Measurements from ENCODE around the gene DPP10.

DPP10 gene

DNA sequence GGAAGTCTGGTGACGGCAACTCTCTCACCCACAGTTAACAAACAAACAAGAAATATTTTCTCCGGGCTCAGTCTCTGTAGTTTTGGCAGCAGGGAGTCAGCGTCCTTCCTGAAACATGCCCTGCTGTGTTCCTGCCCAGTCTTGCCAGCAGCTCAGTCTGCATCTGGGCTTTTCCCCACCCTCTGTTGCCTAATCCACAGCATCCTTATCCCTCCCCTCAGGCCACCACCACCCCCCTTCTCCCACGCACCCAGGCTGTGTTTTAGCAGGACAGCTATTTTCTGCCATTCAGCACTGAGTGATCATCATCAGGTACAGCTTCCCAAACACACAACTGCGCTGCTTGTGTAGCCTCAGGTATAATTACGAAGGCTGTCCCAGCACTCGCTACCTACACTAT lies 168.2 kb downstream of the DPP10 start:
- DNase-seq = no peak

DNA sequence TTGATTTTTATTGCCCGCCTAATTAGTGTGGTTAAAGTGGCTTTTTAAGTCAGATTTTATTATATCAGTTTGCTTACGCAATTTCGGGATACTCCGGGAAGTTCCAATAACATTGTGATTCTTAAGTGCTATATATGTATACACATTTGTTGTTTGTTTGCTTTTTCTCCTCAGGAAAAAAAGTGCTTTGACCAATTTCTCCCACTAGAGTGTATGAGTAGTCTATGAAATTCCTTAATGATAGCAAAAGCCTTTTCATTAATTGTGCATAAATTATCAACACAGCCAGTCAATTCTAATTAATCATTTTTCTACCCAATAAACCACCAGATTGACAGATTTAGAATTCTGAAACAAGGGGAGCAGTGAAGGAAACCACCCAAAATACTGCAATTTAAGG lies 172.2 kb downstream of the DPP10 start:
- no peak for DNase-seq

DNA sequence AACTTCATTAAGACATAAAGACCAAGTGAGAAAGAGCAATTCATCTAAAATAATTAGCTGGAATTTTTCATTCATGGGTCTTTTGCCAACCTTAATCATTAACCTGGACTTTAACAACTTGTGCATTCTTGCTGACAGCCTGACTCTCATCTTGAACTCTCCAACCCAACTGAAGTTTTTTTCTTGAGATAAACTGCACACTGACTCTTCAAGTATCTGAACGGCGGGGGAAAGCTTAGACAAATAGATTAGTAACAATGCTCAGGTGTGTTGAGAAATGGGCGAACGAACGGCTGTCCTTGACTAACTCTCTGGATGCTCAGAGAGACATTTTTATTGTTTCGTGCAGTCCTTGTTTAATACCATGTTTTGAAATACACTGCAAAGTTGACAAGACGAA lies 186.0 kb downstream of the DPP10 start:
- no peak for DNase-seq

DNA sequence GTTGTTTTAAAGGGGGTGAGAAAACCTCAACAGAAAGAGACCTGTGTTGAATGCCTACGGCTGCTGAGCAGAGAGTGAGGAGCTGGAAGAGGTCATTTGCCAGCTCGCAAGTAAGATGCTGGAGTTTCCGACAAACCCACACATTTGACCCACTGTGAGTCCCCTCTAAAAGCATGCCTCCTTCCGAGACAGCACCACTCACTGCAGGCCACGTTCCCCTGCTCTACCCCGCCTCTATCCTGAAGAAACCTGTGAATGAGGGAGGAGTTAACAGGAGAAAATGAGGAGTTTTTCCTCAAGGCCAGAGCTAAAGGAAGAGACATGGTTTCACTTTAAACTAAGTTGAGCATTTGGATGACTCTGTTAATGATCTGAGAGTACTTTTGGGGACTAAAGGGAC lies 188.7 kb downstream of the DPP10 start:
- no peak for DNase-seq

DNA sequence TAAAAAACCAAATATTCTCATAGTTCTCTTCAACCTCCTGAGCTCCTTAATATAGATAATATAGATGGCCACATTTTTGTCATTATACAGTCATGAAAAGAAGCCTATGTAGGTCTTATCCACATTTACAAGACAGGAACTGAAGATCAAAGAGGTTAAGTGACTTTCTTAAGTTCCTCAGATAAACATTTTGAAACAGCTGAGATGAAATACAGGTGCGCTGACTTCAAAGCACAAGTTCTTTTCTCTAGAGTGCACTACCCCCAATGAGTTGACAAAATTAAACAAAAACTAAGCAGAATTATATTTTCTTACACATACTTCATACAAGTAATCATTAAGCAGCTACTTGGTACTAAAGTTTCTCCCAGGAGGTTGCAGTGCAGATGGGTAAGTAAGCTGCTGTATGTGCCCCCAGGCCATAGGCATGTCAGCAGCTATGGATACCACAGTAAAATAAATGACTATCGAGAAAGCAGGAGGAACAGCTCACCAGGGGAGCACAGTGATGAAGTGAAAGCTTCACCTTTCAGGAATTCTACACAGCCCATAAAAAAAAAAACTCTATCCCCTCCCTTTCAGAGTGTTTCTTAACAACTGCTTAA lies 199.8 kb downstream of the DPP10 start:
- DNase-seq = no peak

DNA sequence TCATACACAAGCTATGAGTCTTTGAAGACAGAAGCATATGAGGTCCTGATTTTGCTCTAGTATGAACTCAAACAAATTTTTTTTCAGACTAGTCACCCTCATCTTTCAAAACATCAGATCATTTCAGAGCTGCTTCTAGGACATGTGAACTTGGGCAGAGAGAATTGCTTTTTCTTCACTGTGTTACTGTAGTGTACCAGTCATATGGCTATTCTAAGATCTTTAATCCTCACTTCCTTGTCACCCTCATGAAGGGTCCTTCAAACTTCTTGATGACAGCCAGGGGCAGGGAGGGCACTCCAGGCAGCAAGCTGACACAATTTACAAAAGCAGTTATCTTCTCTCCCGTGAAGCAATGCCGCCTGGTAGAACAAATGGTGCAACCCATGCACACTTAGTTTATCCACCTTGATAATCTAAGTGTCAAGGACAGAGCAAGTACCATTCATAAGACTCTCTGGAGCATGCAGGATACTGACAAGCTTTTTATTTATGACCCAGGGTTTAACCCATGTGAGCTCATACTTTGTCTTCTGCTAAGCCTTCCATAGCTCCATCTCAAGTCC lies 200.6 kb downstream of the DPP10 start:
- DNase-seq = no peak

DNA sequence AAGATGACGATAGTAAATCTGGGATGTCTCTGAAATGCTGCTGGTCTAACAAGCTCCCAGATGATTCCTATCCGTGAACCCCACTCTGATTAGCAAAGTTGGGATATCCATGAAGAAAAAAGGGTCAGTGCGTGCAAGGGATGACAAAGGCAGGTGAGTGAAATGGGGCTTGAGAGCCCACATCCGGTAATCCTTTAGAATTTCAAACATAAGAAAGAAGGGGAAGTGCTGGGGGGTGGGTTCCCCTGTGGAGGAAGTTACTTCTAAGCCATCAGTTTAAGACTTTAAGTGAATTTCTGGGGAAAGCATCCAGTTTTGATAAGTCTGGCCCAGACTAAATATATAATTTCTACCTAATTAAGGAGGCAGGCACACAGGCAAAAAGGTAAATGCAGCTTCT lies 209.5 kb downstream of the DPP10 start:
- no peak for DNase-seq

DNA sequence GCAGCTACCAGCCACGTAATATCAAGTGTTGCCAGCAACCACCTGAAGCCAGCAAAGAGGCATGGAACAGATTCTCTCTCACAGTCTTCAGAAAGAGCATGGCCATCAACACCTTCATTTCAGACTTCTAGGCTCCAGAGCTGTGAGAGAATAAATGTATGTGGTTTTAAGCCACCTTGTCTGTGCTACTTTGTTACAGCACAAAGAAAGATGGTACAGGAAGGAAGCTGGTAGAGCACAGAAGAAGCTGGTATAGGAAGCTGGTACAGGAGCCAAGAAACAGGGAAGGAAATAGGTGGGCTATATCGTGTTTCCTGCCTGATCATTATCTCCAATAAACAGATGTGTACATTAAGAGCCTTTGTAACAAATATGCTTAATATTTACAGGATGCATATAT lies 217.4 kb downstream of the DPP10 start:
- DNase-seq = no peak

DNA sequence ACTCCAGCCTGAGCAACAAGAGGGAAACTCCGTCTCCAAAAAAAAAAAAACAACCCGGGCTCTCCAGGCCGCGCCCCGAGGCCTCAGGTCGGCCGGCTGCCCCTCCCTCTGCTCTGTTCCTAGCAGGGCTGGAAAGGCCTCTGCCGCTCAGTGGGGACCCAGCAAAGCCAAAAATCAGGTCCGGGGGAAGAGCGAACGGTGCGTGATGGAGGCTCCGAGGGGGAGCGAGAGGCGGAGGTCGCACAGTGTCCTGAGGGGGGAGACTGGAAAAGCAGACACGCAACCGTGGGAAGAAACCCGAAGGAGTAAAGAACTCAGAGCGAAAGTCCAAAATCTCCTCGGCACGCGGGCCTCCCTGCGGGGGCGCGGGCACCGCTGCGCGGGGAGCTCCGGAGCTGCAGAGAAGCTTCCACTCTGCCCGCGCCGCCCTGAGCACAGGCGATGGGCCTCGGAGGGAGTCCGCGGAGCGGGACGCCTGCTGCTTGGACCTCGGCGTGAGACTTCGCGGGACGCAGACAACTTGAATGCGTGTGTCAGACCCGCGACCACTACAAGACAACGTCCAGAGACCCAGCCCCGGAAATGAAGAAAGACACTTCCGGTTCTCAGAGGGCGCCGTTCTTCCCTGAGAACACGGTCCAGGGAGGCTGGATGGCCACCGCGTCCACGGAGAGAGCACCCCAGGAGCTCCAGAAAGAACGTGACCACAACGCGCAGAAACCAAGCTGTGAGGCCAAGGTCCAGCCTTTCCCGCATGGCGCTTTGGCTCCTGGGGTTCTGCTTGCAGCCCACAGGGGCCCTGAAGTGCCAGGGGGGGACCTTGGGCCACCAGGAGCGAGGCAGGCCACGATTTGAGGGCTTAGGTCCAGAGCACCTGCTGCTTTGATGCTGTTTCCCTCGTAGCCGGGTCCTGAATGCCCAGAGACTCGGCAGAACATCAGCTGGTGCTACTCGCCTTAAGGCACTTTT lies 219.8 kb downstream of the DPP10 start:
- no peak for DNase-seq

DNA sequence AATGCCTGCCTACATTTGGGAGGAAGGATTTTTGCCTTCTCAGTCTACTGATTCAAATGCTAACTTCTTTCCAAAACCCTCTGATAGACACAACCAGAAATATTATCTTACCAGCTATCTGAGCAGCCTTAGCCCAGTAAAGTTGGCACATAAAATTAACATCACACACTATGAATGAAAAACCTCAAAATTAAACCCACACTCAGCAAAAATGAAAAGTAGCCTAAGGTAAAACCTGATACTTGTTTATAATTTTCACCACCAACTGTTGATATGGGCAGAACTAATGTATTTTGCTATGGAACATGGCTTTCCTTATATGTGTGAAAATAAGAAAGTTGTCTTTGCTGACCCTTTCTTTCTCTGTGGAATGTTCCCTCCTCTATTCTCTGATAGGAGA lies 226.0 kb downstream of the DPP10 start:
- no peak for DNase-seq

DNA sequence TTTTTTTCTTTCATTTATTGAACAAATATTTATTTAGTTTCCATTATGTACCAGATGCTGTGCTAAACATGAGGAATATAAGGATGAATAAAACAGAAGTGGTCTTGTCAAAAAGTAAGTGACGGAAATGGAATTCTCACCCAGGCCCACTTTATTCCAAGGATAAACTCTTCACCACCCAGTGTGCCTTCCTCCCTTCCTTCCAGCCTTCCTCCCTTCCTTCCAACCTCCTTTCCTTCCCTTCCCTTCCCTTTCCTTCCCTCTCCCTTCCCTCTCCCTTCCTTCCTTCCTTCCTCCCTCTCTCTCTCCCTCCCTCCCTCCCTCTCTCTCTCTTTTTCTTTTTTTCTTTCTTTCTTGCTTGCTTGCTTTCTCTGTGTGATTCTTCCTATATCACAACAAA lies 240.8 kb downstream of the DPP10 start:
- no peak for DNase-seq

DNA sequence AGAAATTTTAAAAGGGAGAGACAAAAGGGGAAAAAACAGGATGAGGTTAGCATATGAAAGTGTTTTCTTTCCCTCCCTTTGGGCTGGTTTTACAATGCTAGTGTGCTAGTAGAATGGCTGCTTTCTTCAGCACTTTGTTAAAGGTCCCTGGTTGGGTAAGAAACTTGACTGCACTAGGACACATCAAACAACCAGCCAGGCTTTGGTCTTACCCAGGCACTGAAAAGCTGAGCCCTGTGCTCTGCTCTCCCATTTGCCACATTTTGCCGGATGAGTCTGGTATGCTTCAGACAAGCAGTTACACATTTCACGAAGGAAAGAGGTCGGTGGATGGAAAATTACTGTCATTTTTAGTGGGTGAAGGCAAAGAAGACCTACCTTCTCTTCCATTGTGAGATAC lies 242.0 kb downstream of the DPP10 start:
- DNase-seq = no peak

DNA sequence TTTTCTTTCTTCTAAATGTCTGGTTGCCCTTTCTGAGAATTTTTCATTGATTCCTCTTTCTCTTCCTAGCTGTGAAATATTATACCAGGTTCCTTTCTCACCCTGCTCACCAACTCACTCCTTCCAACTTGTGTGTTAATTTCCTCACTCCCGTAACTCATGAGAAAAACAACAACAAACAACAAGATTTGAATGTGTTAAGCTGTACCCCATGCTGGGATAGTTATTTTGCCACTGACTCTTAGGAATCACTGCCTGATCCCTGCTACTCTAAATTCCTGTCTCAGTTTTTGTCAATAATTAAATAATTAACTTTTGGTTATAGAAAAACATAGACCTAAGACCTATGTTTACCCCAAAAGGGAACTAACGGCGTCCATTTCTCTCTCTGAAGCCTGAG lies 242.7 kb downstream of the DPP10 start:
- no peak for DNase-seq

DNA sequence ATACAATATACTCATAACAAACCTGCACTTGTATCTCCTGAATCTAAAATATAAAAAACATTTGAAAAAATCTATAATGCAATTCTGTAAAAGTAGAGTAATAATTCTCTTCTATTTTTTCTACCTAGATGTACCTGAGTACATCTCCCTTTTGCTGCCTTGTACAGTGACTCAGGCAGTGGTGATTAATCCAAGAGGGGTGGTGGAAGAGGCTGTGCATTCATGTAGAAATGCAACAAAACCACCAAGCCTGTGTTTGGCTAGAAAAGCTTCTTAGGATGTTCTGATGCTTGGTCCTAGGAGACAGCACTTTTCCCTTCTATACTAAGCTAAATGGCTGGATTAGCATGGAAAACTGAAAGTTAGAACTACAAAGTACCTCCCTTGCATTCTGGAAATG lies 245.8 kb downstream of the DPP10 start:
- DNase-seq = no peak

DNA sequence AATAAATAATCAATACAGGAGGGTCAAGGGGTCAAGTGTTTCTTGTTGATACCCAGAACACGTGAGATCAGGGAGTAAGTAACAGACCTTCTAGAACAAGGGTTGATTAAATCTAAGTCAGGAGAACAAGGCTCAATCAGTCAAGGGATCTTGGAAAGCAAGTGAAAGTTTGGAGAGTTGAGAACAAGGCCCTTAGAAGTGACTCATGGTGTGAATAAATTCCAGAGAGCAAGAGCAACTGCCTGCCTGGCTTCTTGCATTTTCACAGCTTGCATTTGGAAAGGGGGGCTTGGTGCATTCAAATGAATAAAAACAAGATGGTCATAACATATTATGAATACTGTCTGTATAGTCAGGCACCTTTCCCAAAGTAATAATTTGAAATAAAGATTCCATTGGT lies 256.1 kb downstream of the DPP10 start:
- no peak for DNase-seq

DNA sequence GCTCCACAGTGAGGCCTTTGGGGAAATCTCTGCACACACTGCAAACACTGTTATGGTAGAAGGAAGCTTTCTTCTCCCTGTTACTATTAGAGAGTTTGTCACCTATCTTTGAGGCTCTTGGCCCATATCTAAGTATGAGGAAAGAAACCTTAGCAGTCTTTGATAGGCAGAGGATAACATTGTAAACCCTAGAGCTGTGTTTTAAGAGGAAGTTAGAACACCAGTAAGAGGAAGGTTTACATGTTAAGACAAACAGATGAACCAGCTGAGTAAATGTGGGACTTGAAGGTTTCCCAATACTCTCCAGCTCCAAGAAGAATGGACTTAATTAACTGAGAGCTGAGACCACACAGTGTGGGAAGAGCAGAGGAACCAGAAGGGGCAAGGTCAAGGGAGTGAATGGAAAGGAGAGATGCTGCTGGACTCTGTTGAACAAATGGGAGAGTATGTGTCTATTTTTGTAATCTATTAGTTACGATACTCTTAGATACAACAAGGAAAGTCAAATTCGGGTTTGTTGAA lies 257.0 kb downstream of the DPP10 start:
- DNase-seq = no peak

DNA sequence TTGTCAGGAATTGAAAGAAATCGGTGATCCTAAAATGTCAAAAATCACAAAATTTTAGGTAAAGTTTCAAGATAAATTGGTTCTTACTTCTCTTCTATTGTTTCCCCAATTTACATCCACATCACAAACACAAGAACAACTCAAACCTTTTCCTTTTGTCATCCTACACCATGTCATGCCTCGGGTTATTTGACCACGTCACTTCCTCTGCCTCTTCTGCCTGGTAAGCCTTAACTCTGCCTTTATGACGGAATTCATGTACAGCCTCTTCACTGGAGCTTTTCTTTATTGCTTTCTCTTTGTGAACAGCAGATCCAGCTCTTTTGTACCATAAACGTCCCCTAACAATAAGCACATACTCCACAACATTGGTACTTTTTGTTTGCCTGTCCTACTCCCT lies 258.0 kb downstream of the DPP10 start:
- DNase-seq = no peak

DNA sequence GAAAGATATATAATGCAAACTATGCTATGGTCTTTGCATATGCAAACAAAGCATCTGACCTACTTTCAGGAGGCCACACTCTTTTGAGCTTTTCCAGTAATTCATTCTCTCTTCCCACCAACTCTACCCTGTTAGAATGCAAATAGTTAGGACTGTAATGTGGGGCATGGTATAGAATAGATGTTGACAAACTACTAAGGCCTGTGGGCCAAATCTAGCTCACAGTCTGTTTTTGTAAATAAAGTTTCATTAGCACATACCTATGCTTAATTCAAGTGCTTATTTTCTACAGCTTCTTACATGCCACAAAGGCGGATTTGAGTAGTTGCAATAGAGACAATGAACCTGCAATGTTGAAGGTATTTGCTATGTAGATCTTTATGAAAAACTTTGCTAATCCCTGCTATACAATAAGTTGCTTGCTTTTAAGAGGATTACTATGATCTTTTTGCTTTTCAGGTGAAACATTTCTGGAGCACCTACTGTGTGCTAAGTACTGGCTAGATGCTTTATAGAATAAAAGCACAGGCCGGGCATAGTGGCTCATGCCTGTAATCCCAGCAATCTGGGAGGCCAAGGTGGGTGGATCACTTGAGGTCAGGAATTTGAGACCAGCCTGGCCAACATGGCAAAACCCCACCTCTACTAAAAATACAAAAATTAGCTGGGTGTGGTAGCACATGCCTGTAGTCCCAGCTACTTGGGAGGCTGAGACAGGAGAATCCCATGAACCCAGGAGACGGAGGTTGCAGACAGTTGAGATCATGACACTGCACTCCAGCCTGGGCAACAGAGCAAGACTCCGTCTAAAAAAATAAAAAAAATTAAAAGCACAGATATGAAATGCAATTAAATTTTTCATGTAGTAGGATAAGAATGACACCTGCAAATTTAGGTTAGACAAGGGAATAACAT lies 267.8 kb downstream of the DPP10 start:
- DNase-seq = no peak

DNA sequence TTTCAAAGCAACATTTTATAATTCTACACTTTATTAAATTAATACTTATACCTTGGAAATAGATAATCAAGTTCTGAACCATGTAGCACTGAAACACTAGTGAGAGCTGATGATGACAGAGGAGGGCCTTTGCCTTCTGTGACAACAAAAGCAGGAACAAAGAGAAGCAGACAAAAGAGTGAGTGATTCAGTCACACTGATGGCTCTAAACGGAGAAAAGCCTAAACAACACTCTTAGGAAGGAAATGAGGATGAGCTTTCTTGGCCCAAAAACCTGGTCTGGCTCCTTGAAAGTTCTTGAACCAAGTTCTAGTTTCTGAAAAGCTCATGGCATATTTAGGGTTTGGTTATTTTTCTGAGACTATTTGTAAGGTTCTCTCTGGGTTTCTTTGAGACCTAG lies 271.9 kb downstream of the DPP10 start:
- DNase-seq = no peak

DNA sequence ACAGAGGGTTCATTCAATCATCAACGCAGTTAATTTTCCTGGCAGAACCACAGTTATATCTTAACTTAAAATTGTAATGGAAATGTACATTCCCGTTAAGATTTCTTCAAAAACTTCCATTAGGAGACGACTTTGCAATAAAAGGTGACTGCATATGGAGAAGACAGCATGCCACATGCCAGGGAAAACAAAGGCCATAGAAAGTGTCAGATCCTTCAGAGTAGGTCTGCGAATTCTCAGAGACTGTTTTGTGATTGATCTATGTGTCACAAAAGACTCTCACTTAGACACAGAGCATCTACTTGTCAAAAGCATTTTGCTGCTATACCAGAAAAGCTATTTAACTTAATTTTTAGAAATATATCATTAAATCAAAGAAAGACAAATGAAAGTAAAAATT lies 274.6 kb downstream of the DPP10 start:
- DNase-seq = no peak

DNA sequence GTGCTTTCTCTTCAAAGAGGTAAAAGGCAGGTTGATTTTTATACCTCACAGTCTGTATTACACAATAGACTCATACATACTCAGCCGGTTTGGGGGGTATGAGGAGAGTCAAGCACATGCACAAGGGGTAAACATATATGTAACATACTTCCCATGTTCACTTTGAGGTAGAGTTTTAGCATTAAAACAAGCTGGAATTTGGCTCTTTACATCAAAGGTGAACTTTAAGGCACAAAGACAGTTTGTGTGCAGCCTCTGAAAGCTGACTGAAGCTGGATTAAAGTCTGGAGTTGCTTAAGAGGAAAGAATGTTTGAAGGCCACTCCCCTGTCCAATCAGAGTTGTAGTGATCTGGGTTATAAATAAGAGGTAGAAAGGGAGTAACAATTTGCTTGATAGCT lies 282.0 kb downstream of the DPP10 start:
- DNase-seq = no peak

DNA sequence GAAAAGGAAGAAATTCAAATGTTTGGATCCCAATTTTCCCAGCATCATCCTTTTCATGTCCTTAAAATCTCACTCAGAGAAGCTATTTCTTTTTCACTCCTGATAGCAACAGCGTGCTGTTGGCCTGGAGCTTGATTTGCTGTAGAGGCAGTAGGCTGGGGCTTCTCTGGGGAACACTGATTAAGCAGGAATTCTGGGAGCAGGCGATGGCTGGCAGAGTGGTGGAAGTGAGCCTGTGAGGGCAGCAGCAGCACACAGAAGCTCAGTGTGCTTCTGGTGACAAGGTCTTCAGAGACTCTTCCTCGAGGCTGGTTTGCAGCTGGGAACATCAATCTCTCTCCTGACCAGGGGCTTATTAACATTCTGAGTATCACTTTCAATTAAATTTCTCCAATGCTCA lies 284.6 kb downstream of the DPP10 start:
- DNase-seq = no peak

DNA sequence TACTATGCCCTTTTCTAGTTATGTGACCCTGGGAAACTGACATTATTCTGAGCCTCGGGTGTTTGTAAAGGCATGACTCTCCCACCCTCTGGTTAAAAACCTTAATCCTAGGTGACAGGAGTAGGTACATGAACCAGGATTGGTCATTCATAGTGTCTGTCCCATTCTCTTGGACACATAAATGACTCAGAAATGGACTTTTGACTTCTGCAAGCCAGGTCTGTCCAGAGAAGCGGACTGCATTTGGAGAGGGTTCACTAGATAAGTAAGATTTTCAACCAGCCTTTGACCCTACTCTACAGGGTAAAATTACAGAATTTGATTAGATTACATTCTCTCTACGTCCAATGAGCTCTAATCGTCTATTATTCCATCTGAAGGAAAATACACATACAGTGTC lies 285.9 kb downstream of the DPP10 start:
- DNase-seq = no peak

All from activated CD8-positive, alpha-beta memory T cell treated with anti-CD3 and anti-CD28 coated beads, Interleukin-2, amount 50 U/mL, for 4 hours (primary cell).